Stimulated activated CD4-positive, alpha-beta T cell treated with anti-CD3 and anti-CD28 coated beads, TNF-alpha, amount 100 ng/mL, for 48 hours (primary cell): ENCODE data around the gene CIT.

ENCODE experiments used
- DNase-seq, 3 donors: peaks; one replicate each; pipeline ENCODE4 v3.0.0-alpha.2; 2020; ENCODE audit warnings: low read depth in 3 of 3

The CIT gene

DNA sequence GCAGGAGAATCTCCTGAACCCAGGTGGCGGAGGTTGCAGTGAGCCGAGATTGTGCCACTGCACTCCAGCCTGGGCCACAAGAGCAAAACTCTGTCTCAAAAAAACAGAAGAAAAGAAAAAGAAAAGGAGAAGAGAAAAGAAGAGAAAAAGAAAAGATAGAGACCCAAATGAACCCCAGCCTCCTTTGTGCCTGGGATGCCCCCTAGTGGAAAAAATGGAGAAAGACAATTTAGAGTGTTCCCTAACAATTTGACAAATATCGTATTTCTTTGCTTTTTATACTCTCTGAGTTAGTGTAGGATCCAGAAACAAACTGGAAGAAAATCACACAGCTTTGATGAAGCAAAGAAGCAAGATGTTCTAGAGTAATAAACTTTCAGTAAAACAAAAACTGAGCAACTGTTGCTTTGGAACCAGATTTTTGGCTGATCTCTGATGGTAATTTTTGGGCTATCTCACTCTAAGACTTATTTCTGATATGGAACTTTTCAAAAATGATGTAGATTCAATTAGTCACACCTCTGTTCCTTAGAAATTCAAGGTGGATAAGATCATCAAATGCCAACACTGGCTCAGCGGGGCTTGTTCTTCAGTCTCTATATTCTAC, 227.8 kb downstream of the CIT start:
- no peak for DNase-seq

DNA sequence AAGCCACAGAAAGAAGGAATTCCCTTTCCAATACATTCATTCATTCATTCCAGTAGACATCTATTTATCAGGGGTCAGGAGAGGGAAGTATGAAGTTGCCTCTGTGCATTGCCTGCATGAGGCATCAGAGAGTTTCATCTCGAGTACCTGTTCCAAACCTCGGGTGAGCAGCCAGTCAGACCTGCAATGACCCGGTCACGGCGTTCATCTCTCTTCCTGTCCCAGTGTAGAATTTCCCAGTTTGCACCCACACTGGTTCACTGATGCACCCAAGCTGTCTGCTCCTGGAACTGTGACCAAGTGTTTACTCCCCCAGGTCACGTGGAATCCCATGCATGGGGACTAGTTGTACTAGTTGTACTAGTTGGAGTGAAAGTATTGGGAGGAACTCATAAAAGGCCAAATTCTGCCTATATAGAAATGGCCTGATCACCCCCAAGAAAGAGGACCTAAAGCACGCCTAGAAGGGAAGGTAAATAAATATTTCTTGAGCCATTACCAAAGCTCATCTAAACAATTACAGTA, 231.5 kb downstream of the CIT start:
- DNase-seq: no peak

DNA sequence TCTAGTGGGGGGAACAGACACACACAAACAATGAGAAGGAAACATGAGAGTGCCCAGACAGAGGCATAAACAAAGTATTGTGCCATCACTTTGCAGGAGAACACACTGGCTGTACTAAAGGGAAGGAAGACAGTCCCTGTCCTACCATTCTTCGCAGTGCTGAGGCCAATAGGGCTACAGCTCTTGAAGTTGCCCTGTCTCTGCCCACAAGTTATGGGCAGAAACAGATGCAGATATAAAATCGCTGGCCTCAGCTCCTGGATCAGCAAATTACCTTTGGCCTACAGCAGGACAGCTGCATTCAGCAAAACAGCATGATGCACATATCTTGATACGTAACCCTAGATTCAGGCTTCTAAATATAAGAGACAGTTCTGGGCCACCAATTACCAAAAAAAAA, 232.2 kb downstream of the CIT start:
- no peak for DNase-seq

DNA sequence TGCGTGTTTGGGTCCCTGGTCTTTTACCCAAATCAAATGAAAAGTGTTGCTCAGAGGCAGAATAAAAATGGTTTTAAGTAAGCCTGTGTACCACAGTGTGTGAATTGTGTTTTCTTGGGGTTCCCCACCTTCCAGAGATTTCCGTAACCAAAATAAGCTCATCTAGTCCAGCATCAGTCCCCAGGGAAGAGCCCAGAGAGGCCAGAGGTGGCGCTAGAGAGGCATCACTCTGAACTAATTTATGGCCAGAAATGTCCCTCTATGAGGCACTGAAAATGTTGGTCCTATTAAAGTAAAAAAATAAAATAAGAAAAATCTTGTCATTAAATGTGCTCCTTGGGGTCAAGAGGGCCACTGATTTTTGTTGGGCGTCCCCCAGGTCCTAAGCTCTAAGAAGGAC, 234.1 kb downstream of the CIT start:
- no peak for DNase-seq
